NCI-H2196 treated with DMSO at 0.1 percent for 48 hours (cell line): ENCODE measurements around the gene UBA3.

Experiments used
- DNase-seq: peaks from one replicate; lab custom pipeline; 2025; ENCODE audit not compliant: unreplicated experiment; lab: John Stamatoyannopoulos, UW

Gene UBA3

DNA sequence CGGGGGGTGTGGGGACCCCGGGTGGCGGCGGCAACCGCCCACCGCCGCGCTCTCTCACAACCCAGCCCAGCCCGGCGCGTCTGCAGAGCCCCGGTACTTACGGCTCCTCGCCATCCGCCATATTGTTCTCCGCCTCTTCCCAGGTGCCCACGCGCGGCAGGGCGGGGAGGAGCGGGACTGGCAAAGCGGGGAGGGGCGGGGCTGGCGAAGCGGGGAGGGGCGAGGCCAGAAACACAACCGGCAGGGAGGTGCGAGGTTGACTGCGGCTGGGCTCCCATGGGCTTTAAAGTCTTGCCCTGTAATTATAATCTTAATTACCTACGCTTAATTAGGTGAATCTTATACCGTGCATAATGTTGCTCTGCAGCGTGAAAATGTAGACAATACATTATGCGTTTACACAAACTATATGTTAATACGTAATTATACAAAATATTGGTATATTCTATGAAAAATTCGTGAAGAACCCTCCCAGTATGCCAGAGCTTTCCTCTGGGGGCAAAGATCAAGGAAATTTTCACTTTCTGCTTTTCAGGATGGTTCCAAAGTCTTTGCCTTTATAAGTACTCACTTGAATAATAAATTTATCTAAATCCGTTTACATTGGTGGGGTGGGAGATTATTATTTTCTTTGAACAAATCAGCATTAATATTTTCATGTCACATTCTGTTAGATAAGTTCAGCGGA lies at the start of gene UBA3:
TSS of gene UBA3 (minus strand) at position 133 of the 688 bp plus-strand sequence. CDS start at position 121, 12 bp downstream.
- peak; percentile 44 for DNase-seq

DNA sequence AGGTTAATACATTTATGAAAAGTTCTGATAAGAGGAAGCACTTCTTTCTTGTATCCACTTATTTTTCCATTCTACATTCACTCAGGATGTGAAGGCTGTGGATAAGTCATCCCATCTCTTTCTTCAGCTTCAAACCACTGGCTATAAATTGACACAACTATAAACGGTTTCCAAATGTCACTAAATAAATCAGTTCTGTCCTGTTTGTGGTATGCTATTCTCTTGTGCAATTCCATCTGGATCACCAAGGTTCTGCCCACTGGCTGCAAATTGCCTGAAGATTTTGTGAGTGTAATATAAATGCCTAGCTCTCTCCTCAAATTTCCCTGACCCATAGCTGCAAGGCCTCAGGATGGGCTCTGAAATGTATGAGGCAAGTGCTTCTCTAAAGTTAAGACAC lies 49.4 kb upstream of the UBA3 start:
- no peak for DNase-seq

DNA sequence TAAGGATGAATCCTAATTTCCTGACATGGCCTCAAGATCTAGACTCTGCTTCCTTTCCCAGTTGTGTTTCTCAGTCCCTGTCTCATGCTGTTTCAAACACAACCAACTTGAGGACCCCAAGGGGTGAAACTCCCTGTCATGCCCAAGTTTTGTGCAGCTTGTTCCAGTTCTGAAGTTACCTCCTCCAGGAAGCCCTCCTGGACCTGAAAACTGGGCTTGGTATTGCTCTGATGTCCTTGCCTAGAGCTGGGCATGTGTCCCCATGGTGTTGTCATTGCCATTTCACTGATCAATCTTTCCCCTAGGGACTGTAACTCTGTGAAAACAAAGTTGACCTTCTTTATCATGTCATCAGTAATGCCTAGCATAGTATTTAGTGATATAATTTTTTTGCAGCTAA lies 48.3 kb upstream of the UBA3 start:
- DNase-seq, result no peak

DNA sequence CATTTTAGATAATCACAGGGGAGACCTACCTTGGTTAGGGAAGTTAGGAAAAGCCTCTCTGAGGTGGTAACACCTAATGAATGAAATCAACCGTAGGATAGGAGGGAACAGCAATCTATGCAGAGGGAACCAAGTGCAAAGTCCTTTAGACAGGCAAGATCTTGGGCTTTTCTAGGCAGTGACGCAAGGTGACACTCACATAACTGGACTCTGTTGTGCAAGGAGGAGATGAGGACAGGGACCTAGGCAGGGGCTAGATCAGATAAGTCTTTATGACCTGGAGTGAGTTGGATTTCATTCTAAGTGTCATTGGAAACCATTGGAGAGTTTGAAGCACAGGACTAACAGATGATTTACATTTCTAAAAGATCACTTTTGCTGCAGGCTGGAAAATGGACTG lies 46.8 kb upstream of the UBA3 start:
- no peak for DNase-seq

DNA sequence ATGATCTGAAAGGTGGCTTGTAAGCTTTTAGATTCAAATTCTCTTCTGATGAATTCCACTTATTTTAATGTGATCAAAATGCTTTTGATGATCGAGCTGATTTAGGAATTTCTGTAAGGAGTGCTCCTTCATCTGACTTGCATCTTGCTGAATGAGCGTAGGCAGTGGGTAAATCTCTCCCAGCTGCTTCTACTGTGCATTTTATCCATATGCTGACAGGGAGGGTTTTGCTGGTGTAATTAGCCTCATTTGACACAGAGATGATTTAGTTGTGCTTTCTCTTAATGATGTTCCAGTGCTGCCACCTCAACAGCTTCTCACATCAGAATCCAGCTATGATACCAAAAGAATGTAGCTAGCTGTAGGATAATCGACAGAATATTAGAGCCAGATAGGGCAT lies 46.1 kb upstream of the UBA3 start:
- no peak for DNase-seq

DNA sequence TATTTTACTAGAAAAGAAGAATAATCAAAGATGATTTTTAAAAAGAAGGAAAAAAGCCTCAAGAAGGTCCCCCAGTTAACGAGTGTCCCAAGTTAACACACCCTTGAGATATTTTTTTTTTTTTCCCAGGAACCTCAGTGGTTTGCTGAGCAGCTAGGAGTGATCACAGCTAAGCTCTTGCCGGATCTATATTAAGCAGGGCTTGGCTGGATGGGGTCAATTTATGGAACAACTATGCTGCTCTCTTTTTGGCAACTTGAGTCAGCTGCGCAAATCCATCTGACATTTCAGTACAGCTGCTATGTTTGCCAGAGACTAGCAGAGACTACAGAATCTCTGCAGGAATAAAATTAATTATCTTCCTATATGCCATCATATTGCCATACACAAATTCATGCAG lies 42.2 kb upstream of the UBA3 start, which contains the start of gene LMOD3:
TSS of gene LMOD3 (minus strand) at position 193 of the 400 bp plus-strand sequence. CDS start 209 bp downstream, outside the sequence.
- no peak for DNase-seq

DNA sequence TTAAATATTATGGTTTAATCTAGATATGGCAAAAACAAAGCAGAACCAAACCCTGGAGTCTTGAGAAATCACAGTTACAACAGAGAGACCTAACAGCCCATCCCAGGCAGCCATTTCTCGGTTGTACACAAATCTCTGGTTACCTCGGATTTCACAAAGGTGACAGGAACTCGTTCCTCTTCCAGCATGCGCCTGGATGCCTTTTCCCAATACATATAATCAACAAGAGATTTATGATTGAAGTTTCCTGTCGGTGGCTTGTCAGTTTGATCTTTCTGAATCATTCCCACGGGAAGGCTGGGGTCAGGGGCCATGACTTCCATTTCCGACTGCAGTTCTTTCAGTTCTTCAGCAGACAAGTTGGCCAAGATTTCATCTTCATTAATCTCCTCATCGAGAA lies 41.8 kb upstream of the UBA3 start:
- DNase-seq, result no peak

DNA sequence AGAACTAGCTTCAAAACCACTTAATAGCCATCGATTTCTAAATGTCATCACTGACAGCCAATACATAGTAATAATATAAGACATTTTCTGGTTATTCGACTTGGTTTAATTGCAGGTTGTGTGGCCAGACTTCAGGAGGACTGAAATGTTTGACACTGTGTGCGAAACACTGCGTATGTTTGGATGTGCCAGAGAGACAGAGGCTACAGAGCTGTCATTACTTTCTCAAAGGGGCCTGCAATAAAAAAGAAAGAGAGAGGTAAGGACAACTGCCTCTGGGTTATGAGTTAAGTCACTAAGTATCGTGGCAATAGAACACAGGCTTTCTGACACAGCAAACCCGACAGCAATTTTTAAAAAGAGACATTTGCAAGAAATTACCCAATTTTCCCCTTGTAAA lies 41.3 kb upstream of the UBA3 start:
- no peak for DNase-seq

DNA sequence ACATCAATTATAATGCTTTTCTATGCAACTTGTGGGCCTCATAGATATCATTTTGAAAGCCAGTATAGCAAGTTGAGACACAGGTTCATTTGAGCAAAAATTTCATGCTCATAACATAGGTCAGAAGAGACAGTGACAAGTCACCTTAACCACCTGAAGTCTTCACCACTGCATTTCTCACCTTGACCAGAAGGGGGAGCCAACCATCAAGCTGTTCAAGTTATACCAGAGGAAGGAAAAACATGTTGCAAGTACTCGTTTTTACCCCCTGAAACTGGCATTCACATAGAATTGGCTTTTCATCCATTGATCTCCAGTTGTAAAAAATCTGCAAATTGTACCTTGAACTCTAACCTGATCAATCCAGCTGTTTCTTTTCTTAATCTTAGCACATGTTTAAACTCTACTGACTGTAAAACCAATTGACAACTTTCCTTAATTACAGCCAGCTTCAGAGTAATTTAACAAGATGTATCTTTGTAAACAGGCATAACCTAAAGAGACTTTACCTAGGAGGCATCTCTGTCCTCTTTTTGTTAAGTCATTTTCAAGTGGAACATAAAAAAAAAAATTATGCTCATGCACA lies 40.8 kb upstream of the UBA3 start:
- peak; percentile 5 for DNase-seq

DNA sequence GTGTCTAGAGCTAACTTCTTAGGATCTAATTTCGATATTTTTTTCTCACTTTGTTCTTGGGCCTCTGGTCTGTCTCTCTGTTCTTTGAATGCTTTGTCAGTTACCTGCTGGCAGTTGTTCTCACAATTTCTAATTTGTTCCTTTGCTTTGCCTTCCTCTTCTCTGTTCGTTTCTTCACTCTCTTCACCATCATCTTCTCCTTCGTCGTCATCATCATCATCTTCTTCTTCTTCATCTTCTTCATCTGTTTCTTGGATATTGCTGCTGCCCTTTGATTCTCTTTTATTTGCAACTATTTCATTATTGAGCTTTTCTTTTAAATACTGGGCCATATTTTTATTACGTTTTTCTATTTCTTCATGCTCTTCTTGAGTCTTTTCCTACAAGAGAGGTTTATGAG lies 39.5 kb upstream of the UBA3 start:
- no peak for DNase-seq

DNA sequence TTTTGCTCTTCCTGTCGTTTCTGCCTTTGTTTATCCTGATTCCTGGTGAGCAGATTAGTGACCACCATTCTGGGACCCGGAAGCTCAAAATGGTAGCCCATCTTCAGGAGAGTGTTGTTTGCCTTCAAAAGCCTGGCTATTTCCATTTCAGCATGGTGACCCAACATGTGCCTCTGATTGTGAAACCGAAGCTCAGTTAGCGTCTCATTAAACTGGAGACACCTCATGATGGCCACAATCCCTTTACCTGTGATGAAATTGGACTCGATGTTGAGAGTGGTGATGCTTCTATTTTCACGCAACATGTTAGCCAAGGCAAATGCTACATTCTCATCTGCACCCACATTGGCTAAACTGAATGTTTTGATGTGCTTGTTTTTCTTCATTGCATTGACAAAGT lies 39.0 kb upstream of the UBA3 start:
- no peak for DNase-seq

DNA sequence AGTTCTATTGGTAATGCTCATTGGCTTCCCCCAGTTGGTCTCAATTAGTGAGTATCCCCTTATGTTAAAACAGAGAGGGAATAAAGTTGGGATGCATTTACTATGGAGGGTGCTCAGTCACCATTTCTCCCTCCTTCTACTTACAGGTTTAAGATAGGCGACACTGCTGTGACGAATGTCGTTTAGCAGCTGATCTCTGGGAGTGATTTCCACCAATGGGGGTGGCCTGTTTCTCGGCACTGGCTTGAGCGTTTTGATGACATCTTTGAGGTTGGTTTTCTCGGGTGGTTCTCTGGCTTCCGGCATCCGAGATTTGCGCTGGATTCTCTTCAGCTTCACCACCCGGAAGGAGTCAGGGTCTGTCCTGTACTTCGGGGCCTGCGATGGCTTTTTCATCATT lies 38.4 kb upstream of the UBA3 start:
- DNase-seq, result no peak

DNA sequence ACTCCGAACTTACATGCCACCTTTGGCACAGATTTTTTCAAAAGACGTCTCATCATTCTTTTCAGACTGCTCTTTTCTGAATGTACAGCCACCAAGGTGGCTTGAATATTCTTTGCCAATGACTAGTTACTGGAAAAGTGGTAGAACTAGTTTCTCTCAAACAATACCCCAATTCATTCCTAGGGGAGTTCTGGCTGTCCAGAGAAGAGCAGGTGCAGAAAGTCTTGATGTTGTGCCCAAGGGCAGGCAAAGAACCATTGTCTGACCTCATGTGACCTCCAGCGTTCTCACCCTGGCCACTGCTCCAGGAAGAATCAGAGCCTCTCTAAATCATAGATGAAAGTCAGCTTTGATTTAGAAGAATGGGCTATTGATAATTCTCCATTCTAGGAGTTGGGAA lies 36.7 kb upstream of the UBA3 start:
- no peak for DNase-seq

DNA sequence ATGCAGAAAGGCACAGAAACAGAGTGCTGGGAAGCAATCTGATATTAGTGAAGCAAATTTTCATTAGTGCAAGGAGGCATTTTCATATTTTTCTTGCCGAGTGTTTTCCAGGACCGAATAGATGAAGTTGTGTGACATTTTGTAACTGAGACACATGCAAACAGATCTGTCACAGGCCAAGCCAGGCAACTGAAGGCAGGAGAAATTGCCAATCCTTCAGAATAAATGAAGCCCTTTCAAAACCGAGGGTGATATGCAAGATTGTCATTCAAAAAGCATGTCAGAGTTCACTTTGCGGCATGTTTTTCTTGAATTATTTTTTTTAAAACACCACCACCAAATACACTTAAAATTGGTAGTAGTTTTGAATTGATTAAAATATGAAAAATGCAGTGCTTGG lies 36.0 kb upstream of the UBA3 start:
- DNase-seq, result no peak

DNA sequence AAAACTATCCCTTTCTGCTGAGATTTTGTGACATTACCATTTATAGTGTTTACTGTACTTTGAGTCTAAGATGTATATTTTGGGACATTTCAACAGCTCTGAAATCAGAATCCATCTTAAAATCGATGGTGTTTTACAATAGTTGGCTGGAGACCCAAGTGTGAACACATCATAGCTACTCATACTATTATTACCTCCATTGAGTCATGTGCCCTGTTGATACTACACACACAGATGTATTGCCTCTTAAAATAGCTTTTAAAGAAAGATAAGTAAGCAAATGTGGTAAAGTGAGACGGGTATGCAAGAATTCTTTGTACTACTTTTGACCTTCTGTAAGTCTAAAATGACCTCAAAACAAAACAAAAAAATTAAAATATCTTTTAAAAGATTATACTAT lies 35.6 kb upstream of the UBA3 start:
- DNase-seq, result no peak

DNA sequence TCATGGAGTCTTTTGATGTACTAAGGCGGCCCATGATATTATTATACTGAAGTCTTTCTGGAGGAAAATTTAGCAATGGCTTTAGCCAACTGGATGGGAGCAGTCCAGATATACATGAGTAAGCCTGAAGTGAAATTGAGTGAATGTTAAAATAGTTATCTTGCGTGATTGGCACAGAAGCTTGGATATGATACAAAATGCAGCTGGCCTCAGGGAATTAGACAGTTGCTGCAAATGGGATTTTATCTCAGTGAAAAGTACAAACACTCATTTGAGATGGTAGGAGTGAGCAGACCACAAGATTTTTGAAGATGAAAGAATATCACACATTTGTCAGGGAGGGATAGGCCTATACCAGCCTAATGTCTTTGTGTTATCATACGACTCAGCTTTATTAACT lies 33.4 kb upstream of the UBA3 start:
- DNase-seq, result no peak

DNA sequence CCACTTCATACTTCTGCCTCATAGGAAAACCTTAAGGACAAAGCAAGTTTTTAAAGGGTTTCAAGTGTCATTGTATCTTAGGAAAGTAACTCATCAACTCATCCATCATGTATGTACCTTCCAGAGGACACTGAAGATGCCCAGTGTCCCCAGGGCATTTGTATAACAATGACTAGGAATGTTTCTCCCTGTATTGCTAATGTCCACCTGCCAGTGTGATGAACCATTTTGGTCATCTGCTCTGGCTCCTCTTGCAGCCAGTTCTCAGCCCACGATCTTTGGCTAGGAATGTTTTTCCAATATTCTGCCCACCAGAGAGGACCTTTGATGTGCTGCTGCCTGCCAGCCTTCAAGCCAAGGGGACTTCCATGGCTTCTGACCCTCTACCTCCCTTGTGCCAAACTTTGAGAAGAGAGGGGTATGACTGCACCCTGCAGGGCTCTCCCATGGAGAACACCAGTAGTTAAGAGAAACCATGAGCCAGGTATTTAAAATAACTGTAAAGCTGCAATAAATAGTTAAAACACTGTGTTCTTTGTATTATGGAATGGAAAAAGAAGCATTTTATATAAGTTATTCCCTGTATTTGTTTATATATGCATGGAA lies 30.9 kb upstream of the UBA3 start:
- DNase-seq, result no peak

DNA sequence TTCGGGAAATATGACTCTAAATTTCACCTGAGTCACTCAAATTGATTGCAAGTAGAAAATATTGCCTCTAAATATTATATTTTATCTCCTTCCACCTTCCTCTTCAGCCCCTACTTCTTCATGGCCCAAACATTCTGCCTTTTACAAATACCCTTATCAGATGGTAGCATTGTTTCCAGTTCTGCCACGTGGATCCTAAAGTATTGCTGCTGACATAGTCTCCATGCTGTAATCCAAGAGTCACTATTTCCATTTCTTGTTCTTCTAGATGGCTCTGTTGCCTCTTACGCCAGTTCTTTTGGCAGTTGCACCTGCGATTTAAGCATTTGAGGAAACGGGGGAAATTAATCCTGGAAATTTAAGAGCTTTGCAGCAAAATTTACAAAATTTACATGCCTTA lies 28.6 kb upstream of the UBA3 start:
- no peak for DNase-seq

DNA sequence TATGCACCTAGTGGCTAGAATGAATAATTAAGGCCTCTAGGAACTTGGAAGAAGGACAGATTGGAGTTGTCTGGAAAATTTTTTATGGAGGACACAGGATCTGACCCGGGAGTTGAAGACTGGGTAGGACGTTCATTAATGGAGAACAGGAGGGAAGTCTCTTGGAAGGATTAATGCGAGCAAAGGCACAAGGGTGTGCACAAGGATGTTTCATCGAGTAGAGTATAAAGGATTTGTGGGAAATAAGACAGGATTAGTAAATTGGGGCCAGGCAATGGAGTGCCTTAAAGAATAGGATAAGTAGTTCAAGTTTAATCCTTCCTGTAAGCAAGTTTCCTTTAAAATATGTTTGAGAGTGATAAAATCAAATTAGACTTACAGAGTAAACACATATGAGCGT lies 27.7 kb upstream of the UBA3 start:
- no peak for DNase-seq

DNA sequence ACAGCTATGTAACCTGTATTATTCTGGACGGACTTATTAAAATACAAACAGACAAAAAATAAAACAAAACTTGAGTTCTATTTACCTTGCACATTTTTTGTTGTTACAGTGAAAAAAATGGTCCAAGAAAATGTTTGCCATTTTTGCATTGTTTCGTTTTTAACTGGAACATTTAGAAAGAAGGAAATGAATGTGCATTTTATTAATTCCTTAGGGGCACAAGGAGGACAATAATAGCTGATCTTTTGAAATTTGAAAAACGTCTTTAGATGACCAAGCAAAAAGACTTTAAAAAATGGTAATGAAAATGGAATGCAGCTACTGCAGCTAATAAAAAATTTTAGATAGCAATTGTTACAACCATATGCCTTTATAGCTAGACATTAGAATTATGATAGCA lies 25.2 kb upstream of the UBA3 start:
- DNase-seq, result no peak

DNA sequence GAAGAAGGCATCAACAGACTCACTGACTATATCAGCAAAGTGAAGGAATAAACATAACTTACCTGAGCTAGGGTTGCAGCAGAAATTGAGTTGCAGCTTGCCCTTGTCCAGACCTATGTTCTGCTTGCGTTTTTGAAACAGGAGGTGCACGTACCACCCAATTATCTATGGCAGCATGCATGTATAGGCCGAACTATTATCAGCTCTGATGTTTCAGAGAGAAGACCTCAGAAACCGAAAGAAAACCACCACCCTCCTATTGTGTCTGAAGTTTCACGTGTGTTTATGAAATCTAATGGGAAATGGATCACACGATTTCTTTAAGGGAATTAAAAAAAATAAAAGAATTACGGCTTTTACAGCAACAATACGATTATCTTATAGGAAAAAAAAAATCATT lies 24.4 kb upstream of the UBA3 start:
- no peak for DNase-seq

DNA sequence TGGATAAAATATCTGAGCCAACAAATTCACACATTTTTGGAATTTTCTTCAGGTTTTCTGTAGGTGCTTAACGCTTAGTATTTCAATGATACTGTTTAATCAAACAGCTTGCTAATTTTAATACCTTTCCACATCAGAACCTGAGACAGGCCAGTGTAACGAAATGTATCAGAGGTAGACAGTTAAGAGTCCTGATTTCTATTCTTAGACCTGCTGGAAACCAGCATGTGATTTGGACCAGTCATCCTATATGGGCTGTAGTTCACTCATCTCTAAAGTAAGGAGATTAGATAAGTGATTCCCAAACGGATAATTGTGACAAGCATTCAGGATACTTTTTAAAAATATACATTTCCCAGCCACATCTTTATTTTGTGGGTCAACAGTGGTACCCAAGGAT lies 23.0 kb upstream of the UBA3 start:
- no peak for DNase-seq

DNA sequence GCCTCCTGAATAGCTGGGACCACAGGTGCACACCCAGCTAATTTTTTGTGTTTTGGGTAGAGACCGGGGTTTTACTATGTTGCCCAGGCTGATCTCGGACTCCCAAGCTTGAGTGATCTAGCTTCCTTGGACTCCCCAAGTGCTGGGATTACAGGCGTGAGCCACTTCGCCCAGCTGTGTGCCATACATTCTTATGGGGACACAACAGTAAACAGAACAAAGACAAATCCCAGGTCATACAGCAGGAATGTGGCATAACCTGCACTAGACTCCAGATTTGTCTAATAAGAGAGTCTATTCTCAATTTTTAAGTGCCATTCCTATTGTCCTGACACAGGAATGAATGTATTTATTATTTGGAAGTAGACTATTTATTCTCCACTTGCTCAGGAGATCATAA lies 22.2 kb upstream of the UBA3 start:
- DNase-seq, result no peak
